HUES6 (cell line): ENCODE measurements around the gene MYB.
"Not testable (repeated sequence)": the region's sequence is repeated elsewhere in the genome, so short reads cannot be mapped to it uniquely, and the experiment has no call there.

Source experiments
- H3K27ac ChIP-seq: 2 replicates; pipeline ENCODE4 v1.7.0; 2013; ENCODE audit warnings: low read depth, mild to moderate bottlenecking, low read length, inconsistent platforms
- H3K27me3 ChIP-seq: 2 replicates; pipeline ENCODE4 v1.6.1; 2013; ENCODE audit warnings: low read length; ENCODE audit not compliant: control insufficient read depth, insufficient read depth
- H3K36me3 ChIP-seq: 2 replicates; pipeline ENCODE4 v1.6.1; 2013; ENCODE audit warnings: low read length; ENCODE audit not compliant: control insufficient read depth, insufficient read depth
- H3K4me1 ChIP-seq: 2 replicates; pipeline ENCODE4 v1.6.1; 2013; ENCODE audit warnings: low read length; ENCODE audit not compliant: control insufficient read depth, insufficient read depth
- H3K4me3 ChIP-seq: 2 replicates; pipeline ENCODE4 v1.5.1; 2013; ENCODE audit warnings: low read depth, low read length
- H3K9ac ChIP-seq: one replicate; pipeline ENCODE4 v1.6.1; 2013; ENCODE audit warnings: mild to moderate bottlenecking, low read length
- H3K9me3 ChIP-seq: 2 replicates; pipeline ENCODE4 v1.6.1; 2013; ENCODE audit warnings: low read depth, low read length; ENCODE audit not compliant: control insufficient read depth, insufficient read depth

Gene MYB

GRCh38 chr6:135180542-135181332 lies at the start of gene MYB:
TSS of gene MYB (plus strand) at chr6:135181308. CDS start at chr6:135181514, 206 bp downstream.
- Histone ChIP-seq H3K4me1 (peaks cover 13% of the 10 kb centered on the region; the same call in 1 of the 2 replicates), H3K27me3 (peaks cover 45% of the 10 kb centered on the region), H3K27ac (no peak within 1 kb of the TSS), H3K4me3 (peak within 1 kb of the TSS; percentile 76), H3K9ac (peak within 1 kb of the TSS; percentile 67), H3K9me3 (no peaks in the 10 kb centered on the region), H3K36me3 (no peaks in the 10 kb centered on the region)

DNA sequence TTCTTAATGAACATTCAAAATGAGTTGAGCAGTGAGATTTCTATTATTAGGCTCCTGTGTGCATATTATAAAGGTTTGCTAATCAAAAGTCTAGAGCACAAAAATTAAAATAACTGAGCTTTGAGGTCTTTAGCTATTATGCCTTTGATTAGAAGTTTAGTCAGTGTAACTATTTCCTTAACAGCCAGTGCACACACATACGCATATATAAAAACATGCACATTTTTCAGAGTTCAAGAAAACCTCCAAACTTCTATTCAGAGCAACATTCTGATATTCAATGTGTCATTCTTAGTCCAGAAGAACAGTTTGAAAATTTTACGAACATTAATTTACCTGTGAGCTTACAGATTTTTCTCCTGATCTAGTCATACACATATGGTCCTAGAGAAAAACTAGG lies 48.3 kb upstream of the MYB start:
- Histone ChIP-seq H3K4me3 (no peak overlapping the region), H3K9ac (no peak overlapping the region), H3K4me1 (no peaks in the 10 kb centered on the region), H3K27ac (no peak overlapping the region), H3K36me3 (no peaks in the 10 kb centered on the region), H3K9me3 (no peaks in the 10 kb centered on the region), H3K27me3 (no peaks in the 10 kb centered on the region)

GRCh38 chr6:135135835-135136234 lies 45.3 kb upstream of the MYB start:
- Histone ChIP-seq H3K27ac (no peak overlapping the region), H3K4me1 (no peaks in the 10 kb centered on the region), H3K36me3 (no peaks in the 10 kb centered on the region), H3K9me3 (no peaks in the 10 kb centered on the region), H3K4me3 (no peak overlapping the region), H3K27me3 (no peaks in the 10 kb centered on the region), H3K9ac (no peak overlapping the region)

GRCh38 chr6:135137826-135138225 lies 43.3 kb upstream of the MYB start:
- Histone ChIP-seq H3K36me3 (no peaks in the 10 kb centered on the region), H3K4me1 (no peaks in the 10 kb centered on the region), H3K9me3 (no peaks in the 10 kb centered on the region), H3K27me3 (no peaks in the 10 kb centered on the region), H3K4me3 (no peak overlapping the region), H3K27ac (no peak overlapping the region), H3K9ac (no peak overlapping the region)

DNA sequence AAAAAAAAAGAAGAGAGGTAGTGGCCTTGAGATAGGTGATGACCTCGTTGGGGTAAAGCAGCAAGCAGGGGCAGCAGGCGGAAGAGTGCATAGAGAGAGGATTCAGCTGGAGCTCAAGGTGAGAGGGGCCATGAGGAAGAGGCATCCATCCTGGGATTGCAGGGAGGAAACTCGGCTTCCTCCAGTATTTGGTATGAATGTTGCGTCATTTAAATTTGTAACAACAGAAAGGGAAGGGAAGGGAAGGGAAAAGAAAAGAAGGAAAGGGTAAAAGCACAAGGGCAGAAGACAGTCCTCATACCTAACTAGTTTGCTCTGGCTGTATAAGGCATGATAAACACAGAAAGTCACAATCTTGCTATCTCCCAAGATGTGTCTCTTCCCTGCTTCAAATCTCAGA lies 39.9 kb upstream of the MYB start:
- Histone ChIP-seq H3K9me3 (no peaks in the 10 kb centered on the region), H3K36me3 (no peaks in the 10 kb centered on the region), H3K9ac (no peak overlapping the region), H3K27me3 (no peaks in the 10 kb centered on the region), H3K4me1 (peaks cover 4% of the 10 kb centered on the region; the same call in 1 of the 2 replicates), H3K4me3 (no peak overlapping the region), H3K27ac (no peak overlapping the region)

- Histone ChIP-seq H3K4me3 (no peak overlapping the region), H3K27me3 (no peaks in the 10 kb centered on the region), H3K27ac (no peak overlapping the region), H3K9ac (no peak overlapping the region), H3K9me3 (no peaks in the 10 kb centered on the region), H3K36me3 (no peaks in the 10 kb centered on the region), H3K4me1 (peaks cover 9% of the 10 kb centered on the region)
Observed at GRCh38 chr6:135141728-135142127, 39.4 kb upstream of the MYB start.

- H3K9ac ChIP-seq, H3K9me3 ChIP-seq, H3K27me3 ChIP-seq, H3K4me1 ChIP-seq, H3K4me3 ChIP-seq, H3K36me3 ChIP-seq, H3K27ac ChIP-seq: not testable (repeated sequence)
Observed at GRCh38 chr6:135142232-135142631, 38.9 kb upstream of the MYB start.

DNA sequence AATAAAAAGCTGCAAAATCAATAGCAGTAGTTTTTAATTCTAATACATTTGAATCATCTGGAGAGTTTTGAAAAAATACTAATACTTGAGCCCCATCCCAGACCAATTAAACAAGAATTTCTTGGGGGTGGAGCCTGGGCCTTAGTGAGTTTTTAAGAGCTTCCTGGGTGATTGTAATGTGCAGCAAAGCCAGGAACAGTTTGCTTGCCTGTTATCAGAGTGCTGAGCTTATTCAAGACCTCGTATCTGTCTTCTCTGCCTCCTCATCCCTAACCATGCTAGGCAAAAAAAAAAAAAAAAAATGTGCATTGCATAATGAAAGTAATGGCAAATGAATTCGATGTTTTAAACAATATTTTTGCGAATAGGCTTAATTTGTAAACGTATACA lies 36.4 kb upstream of the MYB start:
- Histone ChIP-seq H3K27ac (no peak overlapping the region), H3K27me3 (no peaks in the 10 kb centered on the region), H3K4me3 (no peak overlapping the region), H3K36me3 (no peaks in the 10 kb centered on the region), H3K9ac (no peak overlapping the region), H3K4me1 (peaks cover 9% of the 10 kb centered on the region), H3K9me3 (no peaks in the 10 kb centered on the region)

- Histone ChIP-seq H3K36me3 (no peaks in the 10 kb centered on the region), H3K27ac (no peak overlapping the region), H3K9ac (no peak overlapping the region), H3K4me3 (no peak overlapping the region), H3K27me3 (no peaks in the 10 kb centered on the region), H3K9me3 (no peaks in the 10 kb centered on the region), H3K4me1 (peaks cover 9% of the 10 kb centered on the region)
Observed at GRCh38 chr6:135145063-135145800, 35.9 kb upstream of the MYB start.

- H3K27me3 ChIP-seq = no peaks in the 10 kb centered on the region
- no peak overlapping the region for H3K27ac ChIP-seq
- peaks cover 9% of the 10 kb centered on the region for H3K4me1 ChIP-seq
- H3K36me3 ChIP-seq = no peaks in the 10 kb centered on the region
- H3K9ac ChIP-seq = no peak overlapping the region
- H3K4me3 ChIP-seq = no peak overlapping the region
- no peaks in the 10 kb centered on the region for H3K9me3 ChIP-seq
Observed at GRCh38 chr6:135146162-135146934, 34.8 kb upstream of the MYB start.
